Activated naive CD8-positive, alpha-beta T cell treated with anti-CD3 and anti-CD28 coated beads, Interleukin-2, amount 50 U/mL, for 16 hours (primary cell): ENCODE results near the gene ZBED4.
"Not testable (repeated sequence)": the region's sequence is repeated elsewhere in the genome, so short reads cannot be mapped to it uniquely, and the experiment has no call there.

Source experiments
- DNase-seq: peaks from one replicate; pipeline ENCODE4 v3.0.0-alpha.2; 2020; ENCODE audit warnings: low read depth, low spot score

Gene ZBED4

GRCh38 chr22:49852568-49852897 is 1.1 kb upstream of the ZBED4 start:
- DNase-seq, result not testable (repeated sequence)

- no peak for DNase-seq
Observed at GRCh38 chr22:49853981-49854831, 562 bp downstream of the ZBED4 start.

- no peak for DNase-seq
Observed at GRCh38 chr22:49855251-49855911, 1.7 kb downstream of the ZBED4 start.

- no peak for DNase-seq
Observed at GRCh38 chr22:49856343-49856742, 2.7 kb downstream of the ZBED4 start.

GRCh38 chr22:49856766-49857618 is 3.3 kb downstream of the ZBED4 start:
- no peak for DNase-seq

GRCh38 chr22:49858827-49859226 is 5.2 kb downstream of the ZBED4 start:
- DNase-seq, result no peak

- no peak for DNase-seq
Observed at GRCh38 chr22:49861642-49862495, 8.2 kb downstream of the ZBED4 start.

- DNase-seq, result no peak
Observed at GRCh38 chr22:49862496-49862776, 8.8 kb downstream of the ZBED4 start.

GRCh38 chr22:49863931-49864330 is 10.3 kb downstream of the ZBED4 start:
- DNase-seq, result no peak

- no peak for DNase-seq
Observed at GRCh38 chr22:49865156-49865555, 11.5 kb downstream of the ZBED4 start.

- no peak for DNase-seq
Observed at GRCh38 chr22:49866134-49866533, 12.5 kb downstream of the ZBED4 start.

- DNase-seq, result no peak
Observed at GRCh38 chr22:49866646-49867045, 13.0 kb downstream of the ZBED4 start.

- no peak for DNase-seq
Observed at GRCh38 chr22:49867303-49868265, 13.9 kb downstream of the ZBED4 start.

GRCh38 chr22:49869086-49869830 is 15.6 kb downstream of the ZBED4 start:
- DNase-seq, result no peak

- no peak for DNase-seq
Observed at GRCh38 chr22:49869845-49870712, 16.4 kb downstream of the ZBED4 start.

- DNase-seq, result no peak
Observed at GRCh38 chr22:49871482-49871881, 17.8 kb downstream of the ZBED4 start.

GRCh38 chr22:49872347-49872746 is 18.7 kb downstream of the ZBED4 start:
- DNase-seq, result no peak

- DNase-seq, result no peak
Observed at GRCh38 chr22:49873228-49873940, 19.7 kb downstream of the ZBED4 start.
